SK-N-SH treated with all-trans-retinoic acid at 6 μM for 48 hours (cell line): ENCODE measurements around the gene DNAJC5G.
A peak's percentile ranks its signal among the peaks of the same experiment; 100 is the strongest.

ENCODE experiments used
- ATAC-seq: fragments of 200-7000 bp; cut with Tn5 transposase; 3 replicates; pipeline ENCODE4 v1.9.1; 2020; ENCODE audit warnings: mild to moderate bottlenecking, moderate library complexity
- BACH2 ChIP-seq: fragments of 250-450 bp; sonication (Bioruptor Pico); IDR thresholded peaks from 2 replicates; pipeline ENCODE4 v1.9.0; 2021; ENCODE audit warnings: mild to moderate bottlenecking, borderline replicate concordance
- CSDC2 ChIP-seq: fragments of 250-450 bp; sonication (Bioruptor Pico); IDR thresholded peaks from 2 replicates; pipeline ENCODE4 v1.5.0; 2020; ENCODE audit warnings: mild to moderate bottlenecking, moderate library complexity
- GLIS3 ChIP-seq: fragments of 250-450 bp; sonication (Bioruptor Pico); IDR thresholded peaks from 2 replicates; pipeline ENCODE4 v1.5.0; 2020; ENCODE audit warnings: mild to moderate bottlenecking, moderate library complexity
- ISL1 ChIP-seq: fragments of 250-450 bp; sonication (Bioruptor Pico); IDR thresholded peaks from 2 replicates; pipeline ENCODE4 v2.1.2; 2022; ENCODE audit warnings: mild to moderate bottlenecking, moderate library complexity
- OSR1 ChIP-seq: fragments of 250-450 bp; sonication (Bioruptor Pico); IDR thresholded peaks from 2 replicates; pipeline ENCODE4 v1.8.0; 2022; ENCODE audit warnings: moderate library complexity, mild to moderate bottlenecking, inconsistent platforms
- PATZ1 ChIP-seq: fragments of 250-450 bp; sonication (Bioruptor Pico); IDR thresholded peaks from 2 replicates; pipeline ENCODE4 v1.8.0; 2020; ENCODE audit warnings: mild to moderate bottlenecking, moderate library complexity, borderline replicate concordance
- PPARA ChIP-seq: fragments of 250-450 bp; sonication (Bioruptor Pico); IDR thresholded peaks from 2 replicates; pipeline ENCODE4 v1.5.0; 2020; ENCODE audit warnings: mild to moderate bottlenecking, borderline replicate concordance
- RARB ChIP-seq: fragments of 250-450 bp; sonication (Bioruptor Pico); IDR thresholded peaks from 2 replicates; pipeline ENCODE4 v1.8.0; 2021; ENCODE audit warnings: mild to moderate bottlenecking, moderate library complexity
- SNAI2 ChIP-seq: fragments of 250-450 bp; sonication (Bioruptor Pico); IDR thresholded peaks from 2 replicates; pipeline ENCODE4 v1.5.0; 2020; ENCODE audit warnings: mild to moderate bottlenecking, moderate library complexity
- TSHZ2 ChIP-seq: fragments of 250-450 bp; sonication (Bioruptor Pico); IDR thresholded peaks from 2 replicates; pipeline ENCODE4 v1.5.0; 2020; ENCODE audit warnings: mild to moderate bottlenecking, moderate library complexity
- ZC3H10 ChIP-seq: fragments of 250-450 bp; sonication (Bioruptor Pico); IDR thresholded peaks from 2 replicates; pipeline ENCODE4 v1.5.1; 2021; ENCODE audit warnings: mild to moderate bottlenecking, moderate library complexity
- ZNF70 ChIP-seq: fragments of 450-650 bp; formaldehyde crosslinking; IDR thresholded peaks from 2 replicates; pipeline ENCODE4 v1.5.0; 2020; ENCODE audit warnings: mild to moderate bottlenecking, moderate library complexity

The DNAJC5G gene

GRCh38 chr2:27323596-27324285 lies 48.5 kb downstream of the DNAJC5G start:
- TF ChIP-seq OSR1 (no peak), SNAI2 (CRISPR knock-in tag) (0 out of 2 replicates have a peak, but pooled peaks have one; percentile 15), BACH2 (CRISPR knock-in tag) (no peak), CSDC2 (CRISPR knock-in tag) (no peak), ZC3H10 (CRISPR knock-in tag) (no peak), ZNF70 (CRISPR knock-in tag) (0 out of 2 replicates have a peak, but pooled peaks have one; percentile 2), ISL1 (no peak), RARB (no peak)
- ATAC-seq = peak; percentile 1

- no peak for ATAC-seq
- TF ChIP-seq SNAI2 (CRISPR knock-in tag) = no peak
- no peak for TF ChIP-seq PATZ1 (CRISPR knock-in tag)
- TF ChIP-seq RARB = no peak
- no peak for TF ChIP-seq GLIS3 (CRISPR knock-in tag)
- no peak for TF ChIP-seq PPARA
- TF ChIP-seq TSHZ2 (CRISPR knock-in tag) = no peak
- TF ChIP-seq, all 23 proteins: peak for 0
Observed at GRCh38 chr2:27324720-27325119, 49.5 kb downstream of the DNAJC5G start.
